CD4-positive, alpha-beta T cell treated with Interleukin-21 for 1 hour (primary cell): ENCODE measurements around the gene ZSWIM8.
A peak's percentile ranks its signal among the peaks of the same experiment; 100 is the strongest.
"Not testable (repeated sequence)": the region's sequence is repeated elsewhere in the genome, so short reads cannot be mapped to it uniquely, and the experiment has no call there.

ENCODE experiments used
- DNase-seq: peaks from one replicate; pipeline ENCODE4 v3.0.0-alpha.2; 2020

ZSWIM8 gene

DNA sequence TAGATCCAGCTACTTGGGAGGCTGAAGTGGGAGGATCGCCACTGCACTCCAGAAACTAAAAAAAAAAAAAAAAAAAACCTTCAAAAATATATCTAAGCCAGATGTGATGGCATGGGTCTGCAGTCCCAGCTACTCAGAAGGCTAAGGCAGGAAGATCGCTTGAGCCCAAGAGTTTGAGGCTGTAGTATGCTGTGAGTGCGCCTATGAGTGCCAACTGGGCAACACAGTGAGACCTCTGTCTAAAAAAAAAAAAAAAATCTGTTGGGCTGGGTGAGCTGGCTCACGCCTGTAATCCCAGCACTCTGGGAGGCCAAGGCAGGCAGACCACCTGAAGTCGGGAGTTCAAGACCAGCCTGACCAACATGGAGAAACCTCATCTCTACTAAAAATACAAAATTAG is 6.4 kb upstream of the ZSWIM8 start:
- no peak for DNase-seq

DNA sequence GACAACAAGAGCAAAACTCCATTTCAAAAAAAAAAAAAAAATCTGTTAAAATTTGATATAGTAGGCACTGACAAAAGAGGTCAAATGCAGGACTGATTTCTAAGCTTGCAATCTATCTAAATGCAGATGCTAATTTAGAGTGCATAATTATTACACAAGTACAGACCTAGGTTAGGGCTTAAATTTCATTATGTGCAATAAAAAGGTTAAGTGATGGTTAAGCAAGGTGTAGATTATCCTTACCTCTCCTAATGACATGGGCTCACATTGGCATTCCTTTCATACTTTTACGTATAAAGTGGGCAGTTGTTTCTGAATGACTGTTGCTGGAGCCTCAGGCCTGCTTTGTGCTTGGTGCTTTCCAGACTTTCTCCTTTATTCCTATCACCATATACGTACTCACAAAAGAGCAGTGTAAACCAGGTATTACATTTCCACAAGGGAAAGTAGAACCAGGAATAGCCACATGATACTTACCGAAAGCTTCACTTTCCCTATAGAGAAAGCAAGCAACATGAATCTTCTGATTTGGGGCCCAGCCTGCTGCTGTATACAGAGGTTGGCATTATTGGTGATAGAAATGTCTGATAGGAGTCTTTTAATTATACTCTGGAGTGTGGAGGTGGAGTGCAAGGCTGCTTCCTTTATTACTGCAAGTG is 5.7 kb upstream of the ZSWIM8 start:
- no peak for DNase-seq

DNA sequence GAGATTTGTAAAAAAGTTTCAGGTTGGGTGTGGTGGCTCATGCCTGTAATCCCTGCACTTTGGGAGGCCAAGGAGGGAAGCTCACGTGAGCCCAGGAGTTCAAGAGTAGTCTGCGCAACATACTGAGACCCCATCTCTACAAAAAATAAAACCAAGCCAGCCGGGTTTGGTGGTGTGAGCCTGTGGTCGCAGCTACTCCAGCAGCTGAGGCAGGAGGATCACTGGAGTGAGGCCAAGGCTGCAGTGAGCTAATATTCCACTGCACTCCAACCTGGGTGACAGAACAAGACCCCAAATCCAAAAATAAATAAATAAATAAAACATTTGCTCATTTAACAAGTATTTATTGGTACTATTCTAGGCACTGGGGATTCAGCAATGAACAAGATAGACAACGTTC is 5.1 kb upstream of the ZSWIM8 start:
- no peak for DNase-seq

DNA sequence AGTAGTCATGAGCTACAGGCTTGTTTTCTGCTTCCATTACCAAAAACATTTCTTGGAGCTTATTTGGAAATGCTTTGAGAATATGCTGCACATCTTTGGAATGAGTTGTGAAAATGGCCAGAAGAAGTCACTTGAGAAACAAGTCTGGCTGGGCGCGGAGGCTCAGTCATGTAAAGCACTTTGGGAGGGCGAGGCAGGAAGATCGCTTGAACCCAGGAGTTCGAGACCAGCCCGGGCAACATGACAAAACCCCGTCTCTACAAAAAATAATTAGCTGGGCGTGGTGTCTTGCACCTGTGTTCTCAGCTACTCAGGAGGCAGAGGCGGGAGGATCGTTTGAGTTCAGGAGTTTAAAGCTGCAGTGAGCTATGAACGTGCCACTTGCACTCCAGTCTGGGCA is 4.4 kb upstream of the ZSWIM8 start:
- peak; percentile 22 for DNase-seq

DNA sequence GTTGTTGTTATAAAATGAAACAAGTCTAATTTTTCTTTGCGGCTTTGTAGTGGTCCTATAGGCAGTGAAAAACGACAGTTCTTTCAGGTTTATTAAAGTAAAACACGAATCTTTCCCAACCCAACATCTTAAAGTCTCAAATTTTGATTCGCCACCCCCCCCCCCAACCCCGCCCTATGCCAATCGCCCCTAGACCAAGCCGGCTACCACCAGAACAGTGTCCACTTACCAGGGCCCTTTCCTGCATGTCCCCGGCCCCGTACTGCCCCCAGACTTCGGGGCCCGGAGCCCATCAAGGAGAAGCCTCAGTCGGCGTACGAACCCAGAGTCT is 3.9 kb upstream of the ZSWIM8 start:
- no peak for DNase-seq

DNA sequence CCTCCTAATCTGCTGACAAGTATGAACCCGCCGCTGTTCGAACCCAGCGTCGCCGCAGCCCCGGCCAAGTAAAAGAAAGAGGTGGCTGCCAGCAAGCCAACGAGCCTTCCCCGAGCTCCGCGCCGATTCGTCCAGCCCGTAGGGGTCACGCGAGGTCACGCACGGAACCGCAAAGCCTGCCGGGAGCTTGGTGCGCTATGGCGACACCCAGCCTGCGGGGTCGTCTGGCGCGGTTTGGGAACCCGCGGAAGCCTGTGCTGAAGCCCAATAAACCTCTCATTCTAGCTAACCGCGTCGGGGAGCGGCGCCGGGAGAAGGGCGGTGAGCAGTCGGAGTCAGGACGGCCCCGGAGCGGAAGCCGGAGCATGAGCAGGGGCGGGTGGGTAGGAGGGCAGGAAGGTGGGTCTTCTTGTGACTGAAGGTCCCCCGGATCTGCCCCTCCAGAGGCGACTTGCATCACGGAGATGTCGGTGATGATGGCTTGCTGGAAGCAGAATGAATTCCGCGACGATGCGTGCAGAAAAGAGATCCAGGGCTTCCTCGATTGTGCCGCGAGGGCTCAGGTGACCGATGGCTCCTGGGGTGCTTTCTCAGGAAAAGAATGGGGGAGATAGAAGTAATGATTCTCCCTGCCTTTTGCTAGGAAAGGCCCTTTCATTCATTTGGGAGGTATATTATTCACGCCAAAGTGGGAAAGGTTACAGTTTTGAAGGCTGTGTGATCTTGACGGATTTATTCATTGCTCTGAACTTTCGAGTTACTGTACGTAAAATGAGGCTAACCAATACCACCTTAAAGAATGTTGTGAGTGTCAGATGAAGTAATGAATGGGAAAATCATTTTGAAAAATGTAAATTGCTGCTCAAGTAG is 3.3 kb upstream of the ZSWIM8 start, which contains the start of gene CHCHD1:
TSS of gene CHCHD1 (plus strand) at position 170 of the 870 bp plus-strand sequence. CDS start at position 198, 28 bp downstream.
- DNase-seq: peak; percentile 89

GRCh38 chr10:73782749-73783085 is 2.7 kb upstream of the ZSWIM8 start:
- DNase-seq: no peak

- DNase-seq: peak; percentile 64
Observed at GRCh38 chr10:73785721-73786511, 510 bp downstream of the ZSWIM8 start.

- DNase-seq: no peak
Observed at GRCh38 chr10:73786512-73786885, 1.1 kb downstream of the ZSWIM8 start.

DNA sequence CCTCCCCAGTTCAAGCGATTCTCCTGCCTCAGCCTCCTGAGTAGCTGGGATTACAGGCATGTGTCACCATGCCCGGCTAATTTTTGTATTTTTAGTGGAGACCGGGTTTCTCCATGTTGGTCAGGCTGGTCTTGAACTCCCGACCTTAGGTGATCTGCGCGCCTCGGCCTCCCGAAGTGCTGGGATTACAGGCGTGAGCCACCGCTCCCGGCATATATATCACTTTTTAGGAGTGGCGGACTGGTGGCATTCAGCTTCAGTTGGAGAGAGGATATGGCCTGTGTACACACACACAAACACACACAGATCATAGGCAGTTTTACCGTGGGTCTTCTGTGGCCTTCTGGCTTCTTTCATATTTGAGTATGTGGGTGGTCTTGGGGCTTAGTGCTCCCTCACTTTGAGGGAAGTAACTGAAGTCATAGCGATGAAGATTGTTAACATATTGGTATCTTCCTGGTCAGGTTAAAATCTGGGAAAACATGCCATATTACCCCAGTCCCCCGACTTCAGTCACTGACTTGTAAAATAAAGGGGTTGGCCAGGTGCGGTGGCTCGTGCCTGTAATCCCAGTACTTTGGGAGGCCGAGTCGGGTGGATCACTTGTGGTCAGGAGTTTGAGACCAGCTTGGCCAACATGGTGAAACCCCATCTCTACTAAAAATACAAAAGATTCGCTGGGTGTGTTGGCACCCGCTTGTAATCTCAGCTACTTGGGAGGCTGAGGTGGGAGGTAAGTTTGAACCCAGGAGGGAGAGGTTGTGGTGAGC is 1.8 kb downstream of the ZSWIM8 start:
- not testable (repeated sequence) for DNase-seq

DNA sequence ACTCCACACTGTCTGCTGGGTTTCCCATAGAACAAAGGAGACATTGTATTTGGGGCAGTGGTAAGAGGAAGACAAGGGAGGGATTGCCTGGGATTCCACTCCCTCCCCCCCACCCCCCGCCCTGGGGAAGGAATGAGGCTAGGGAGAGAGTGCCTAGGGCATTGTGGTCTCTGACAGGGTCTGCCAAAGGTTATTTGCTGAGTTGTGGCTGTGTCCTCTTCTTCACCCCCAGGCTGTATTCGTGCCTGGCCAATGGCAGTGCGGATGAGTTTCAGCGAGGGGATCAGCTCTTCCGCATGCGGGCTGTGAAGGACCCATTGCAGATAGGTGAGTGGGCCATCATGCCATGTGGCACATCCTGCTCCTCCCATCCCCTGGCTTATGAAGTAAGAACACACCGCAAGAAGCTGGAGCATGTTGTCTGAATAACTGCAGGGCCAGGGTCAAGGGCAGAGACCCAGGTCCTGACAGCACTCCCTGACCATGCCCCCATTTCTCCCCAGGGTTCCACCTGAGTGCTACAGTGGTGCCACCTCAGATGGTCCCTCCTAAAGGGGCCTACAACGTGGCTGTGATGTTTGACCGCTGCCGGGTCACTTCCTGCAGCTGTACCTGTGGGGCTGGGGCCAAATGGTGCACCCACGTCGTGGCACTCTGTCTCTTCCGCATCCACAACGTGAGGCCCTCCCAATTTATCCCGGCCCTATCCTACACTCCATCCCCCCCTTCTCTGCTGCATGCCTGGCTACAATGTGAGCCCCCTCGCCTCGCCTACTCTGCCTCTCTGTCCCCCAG is 3.7 kb downstream of the ZSWIM8 start:
- DNase-seq: no peak

GRCh38 chr10:73789659-73790055 is 4.3 kb downstream of the ZSWIM8 start:
- DNase-seq: no peak

DNA sequence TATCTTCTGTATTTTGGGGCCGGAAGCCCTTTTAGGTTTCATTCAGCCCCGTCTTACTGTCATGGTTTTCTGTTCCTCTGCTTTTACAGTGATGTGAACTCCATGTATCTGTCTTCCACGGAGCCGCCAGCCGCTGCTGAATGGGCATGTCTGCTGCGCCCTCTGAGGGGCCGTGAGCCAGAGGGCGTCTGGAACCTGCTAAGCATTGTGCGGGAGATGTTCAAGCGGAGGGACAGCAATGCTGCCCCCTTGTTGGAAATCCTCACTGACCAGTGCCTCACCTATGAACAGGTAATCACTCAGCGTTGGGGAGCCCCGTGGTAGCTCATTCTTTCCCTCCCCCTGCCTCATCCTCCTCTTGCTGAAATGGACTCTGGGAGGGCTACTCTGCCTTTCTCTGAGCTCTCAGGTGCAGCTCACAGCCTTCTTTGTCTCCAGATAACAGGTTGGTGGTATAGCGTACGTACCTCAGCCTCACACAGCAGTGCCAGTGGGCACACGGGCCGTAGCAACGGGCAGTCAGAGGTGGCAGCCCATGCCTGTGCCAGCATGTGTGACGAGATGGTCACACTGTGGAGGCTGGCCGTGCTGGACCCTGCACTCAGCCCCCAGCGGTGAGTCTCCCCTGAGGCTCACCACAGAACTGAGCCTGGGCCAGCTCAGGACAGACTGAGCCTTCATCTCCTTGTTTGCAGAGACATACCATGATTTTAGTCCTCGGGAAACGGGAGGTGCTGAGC is 5.7 kb downstream of the ZSWIM8 start:
- no peak for DNase-seq

DNA sequence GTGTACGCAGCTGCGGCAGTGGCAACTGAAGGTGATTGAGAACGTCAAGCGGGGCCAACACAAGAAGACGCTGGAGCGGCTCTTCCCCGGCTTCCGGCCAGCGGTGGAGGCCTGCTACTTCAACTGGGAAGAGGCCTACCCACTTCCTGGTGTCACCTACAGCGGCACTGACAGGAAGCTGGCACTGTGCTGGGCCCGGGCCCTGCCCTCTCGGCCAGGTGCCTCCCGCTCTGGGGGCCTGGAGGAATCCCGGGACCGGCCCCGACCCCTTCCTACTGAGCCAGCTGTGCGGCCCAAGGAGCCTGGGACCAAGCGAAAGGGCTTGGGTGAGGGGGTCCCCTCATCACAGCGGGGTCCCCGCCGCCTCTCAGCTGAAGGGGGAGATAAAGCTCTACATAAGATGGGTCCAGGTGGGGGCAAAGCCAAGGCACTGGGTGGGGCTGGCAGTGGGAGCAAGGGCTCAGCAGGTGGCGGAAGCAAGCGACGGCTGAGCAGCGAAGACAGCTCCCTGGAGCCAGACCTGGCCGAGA is 6.5 kb downstream of the ZSWIM8 start:
- DNase-seq: no peak

GRCh38 chr10:73793456-73793855 is 8.1 kb downstream of the ZSWIM8 start:
- no peak for DNase-seq

GRCh38 chr10:73795491-73795890 is 10.1 kb downstream of the ZSWIM8 start:
- not testable (repeated sequence) for DNase-seq

GRCh38 chr10:73796035-73796434 is 10.6 kb downstream of the ZSWIM8 start:
- not testable (repeated sequence) for DNase-seq

- no peak for DNase-seq
Observed at GRCh38 chr10:73796766-73797165, 11.4 kb downstream of the ZSWIM8 start.

DNA sequence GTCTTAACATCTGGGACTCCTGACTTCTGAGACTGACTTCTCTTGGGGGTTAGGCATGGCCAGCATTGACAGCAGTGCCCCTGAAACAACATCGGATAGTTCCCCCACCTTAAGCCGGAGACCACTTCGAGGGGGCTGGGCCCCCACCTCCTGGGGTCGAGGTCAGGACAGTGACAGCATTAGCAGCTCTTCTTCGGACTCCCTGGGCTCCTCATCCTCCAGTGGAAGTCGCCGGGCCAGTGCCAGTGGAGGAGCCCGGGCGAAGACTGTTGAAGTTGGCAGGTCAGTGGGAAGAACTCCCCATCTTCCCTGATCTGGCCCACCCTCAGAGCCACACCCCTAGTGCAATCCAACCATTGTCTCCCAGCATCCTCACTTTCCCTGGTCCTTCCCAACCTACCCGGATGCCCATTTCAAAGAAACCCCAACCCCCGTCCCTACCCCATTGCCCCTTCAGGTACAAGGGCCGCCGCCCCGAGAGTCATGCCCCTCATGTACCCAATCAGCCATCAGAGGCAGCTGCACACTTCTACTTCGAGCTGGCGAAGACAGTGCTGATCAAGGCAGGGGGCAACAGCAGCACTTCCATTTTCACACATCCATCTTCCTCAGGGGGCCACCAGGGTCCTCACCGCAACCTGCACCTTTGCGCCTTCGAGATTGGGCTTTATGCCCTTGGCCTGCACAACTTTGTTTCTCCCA is 12.1 kb downstream of the ZSWIM8 start:
- no peak for DNase-seq

DNA sequence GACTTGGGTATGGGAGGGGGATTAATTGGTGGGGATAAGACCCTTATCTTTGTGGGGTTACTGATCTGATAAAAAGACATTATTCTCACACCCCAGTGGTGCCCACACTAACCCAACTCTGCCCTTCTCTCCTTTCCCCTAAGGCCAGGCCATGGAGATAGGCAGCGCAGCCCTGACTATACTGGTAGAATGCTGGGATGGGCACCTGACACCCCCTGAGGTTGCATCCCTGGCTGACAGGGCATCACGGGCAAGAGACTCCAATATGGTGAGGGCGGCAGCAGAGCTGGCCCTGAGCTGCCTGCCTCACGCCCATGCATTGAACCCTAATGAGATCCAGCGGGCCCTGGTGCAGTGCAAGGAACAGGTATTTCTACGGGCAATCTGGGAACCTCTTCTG is 12.7 kb downstream of the ZSWIM8 start:
- no peak for DNase-seq
